IMR-90 (cell line): ENCODE results near the gene BCAS3. TPM values are rescaled to one million over a fixed set of nuclear protein-coding genes. Genes with fewer than 3 reads are reported as not detected.

ENCODE experiments used
- ATAC-seq: fragments of 200-7000 bp; cut with Tn5 transposase; 2 replicates; pipeline ENCODE4 v1.9.1; 2020; ENCODE audit warnings: low read depth, mild to moderate bottlenecking, moderate library complexity
- BruUV-seq: library from RNA; stranded (reverse); fragments of 400-500 nt; replicated peaks from 2 replicates; lab custom pipeline; 2021; lab: Mats Ljungman, UMichigan
- CTCF ChIA-PET: fragments of 300-600 bp; formaldehyde crosslinking; extraction: SDS; loops from one replicate; lab custom pipeline; 2021; ENCODE audit warnings: antibody characterized with exemption; lab: Yijun Ruan, JAX
- POLR2A ChIA-PET: fragments of 300-600 bp; sonication (Branson Sonifier 250); formaldehyde crosslinking; loops from one replicate; lab custom pipeline; 2022; ENCODE audit warnings: antibody characterized with exemption; ENCODE audit not compliant: unreplicated experiment; lab: Charles Lee
- DNase-seq: peaks from one replicate; pipeline ENCODE4 v3.0.0; 2013
- H2AFZ ChIP-seq: replicated peaks from 2 replicates; pipeline ENCODE3; 2013; ENCODE audit warnings: low read length, mild to moderate bottlenecking; ENCODE audit not compliant: poor library complexity
- H2AK5ac ChIP-seq: 2 replicates; pipeline ENCODE4 v1.6.1; 2013; ENCODE audit warnings: low read depth, low read length, inconsistent platforms
- H2AK9ac ChIP-seq: replicated peaks from 2 replicates; pipeline ENCODE3; 2013; ENCODE audit warnings: mild to moderate bottlenecking, low read depth, low read length, moderate library complexity; ENCODE audit not compliant: poor library complexity
- H2BK120ac ChIP-seq: 2 replicates; pipeline ENCODE4 v1.6.1; 2013; ENCODE audit warnings: low read depth, low read length, inconsistent platforms
- H2BK15ac ChIP-seq: 3 replicates; pipeline ENCODE4 v1.6.1; 2013; ENCODE audit warnings: low read depth, low read length, inconsistent platforms
- H2BK20ac ChIP-seq: 2 replicates; pipeline ENCODE4 v1.6.1; 2013; ENCODE audit warnings: low read depth, mild to moderate bottlenecking, inconsistent platforms, low read length, moderate library complexity
- H2BK5ac ChIP-seq: 2 replicates; pipeline ENCODE4 v1.6.1; 2013; ENCODE audit warnings: mild to moderate bottlenecking, low read depth, low read length, inconsistent platforms; ENCODE audit not compliant: poor library complexity, severe bottlenecking
- H3K14ac ChIP-seq: replicated peaks from 2 replicates; pipeline ENCODE4 v1.6.1; 2013; ENCODE audit warnings: low read depth, low read length, inconsistent platforms
- H3K18ac ChIP-seq: 2 replicates; pipeline ENCODE4 v1.6.1; 2013; ENCODE audit warnings: low read depth, low read length, control low read depth
- H3K23ac ChIP-seq: 2 replicates; pipeline ENCODE4 v1.6.1; 2013; ENCODE audit warnings: low read depth, low read length, inconsistent platforms
- H3K27ac ChIP-seq: 2 replicates; pipeline ENCODE4 v1.5.1; 2013; ENCODE audit warnings: mild to moderate bottlenecking, control low read depth, low read length; ENCODE audit not compliant: insufficient read depth
- H3K27me3 ChIP-seq: 2 replicates; pipeline ENCODE4 v1.6.1; 2013; ENCODE audit warnings: low read length; ENCODE audit not compliant: control insufficient read depth, insufficient read depth
- H3K36me3 ChIP-seq: 2 replicates; pipeline ENCODE4 v1.6.1; 2013; ENCODE audit warnings: low read length, mixed read lengths; ENCODE audit not compliant: control insufficient read depth, insufficient read depth
- H3K4ac ChIP-seq: 2 replicates; pipeline ENCODE4 v1.6.1; 2013; ENCODE audit warnings: low read depth, low read length, inconsistent platforms
- H3K4me1 ChIP-seq: 2 replicates; pipeline ENCODE4 v1.6.1; 2013; ENCODE audit warnings: low read length, mixed read lengths; ENCODE audit not compliant: control insufficient read depth, insufficient read depth
- H3K4me2 ChIP-seq: 2 replicates; pipeline ENCODE4 v1.6.1; 2013; ENCODE audit warnings: low read depth, mild to moderate bottlenecking, control low read depth, low read length, moderate library complexity
- H3K4me3 ChIP-seq: 2 replicates; pipeline ENCODE4 v1.5.1; 2013; ENCODE audit warnings: low read depth, mild to moderate bottlenecking, control low read depth, low read length, moderate library complexity; ENCODE audit not compliant: insufficient read depth
- H3K56ac ChIP-seq: 2 replicates; pipeline ENCODE4 v1.6.1; 2013; ENCODE audit warnings: low read length, inconsistent platforms; ENCODE audit not compliant: insufficient read depth; ENCODE audit errors: extremely low read depth
- H3K79me1 ChIP-seq, 2 experiments: 2 replicates each; pipeline ENCODE4 v1.6.1; 2013; ENCODE audit warnings: low read length in 2 of 2, inconsistent platforms in 1 of 2, low read depth in 1 of 2
- H3K9ac ChIP-seq: 2 replicates; pipeline ENCODE4 v1.6.1; 2013; ENCODE audit warnings: low read depth, low read length, control low read depth
- H3K9me1 ChIP-seq: 2 replicates; pipeline ENCODE4 v1.6.1; 2013; ENCODE audit warnings: low read length, inconsistent platforms; ENCODE audit not compliant: insufficient read depth
- H3K9me3 ChIP-seq: 2 replicates; pipeline ENCODE4 v1.6.1; 2013; ENCODE audit warnings: low read length; ENCODE audit not compliant: control insufficient read depth, insufficient read depth
- H4K20me1 ChIP-seq: 2 replicates; pipeline ENCODE4 v1.6.1; 2013; ENCODE audit warnings: low read length, inconsistent platforms; ENCODE audit not compliant: insufficient read depth
- H4K5ac ChIP-seq: 2 replicates; pipeline ENCODE4 v1.6.1; 2013; ENCODE audit warnings: mild to moderate bottlenecking, low read depth, low read length, control low read depth
- H4K8ac ChIP-seq, 2 experiments: 2 replicates each; pipeline ENCODE4 v1.6.1; 2013; ENCODE audit warnings: low read depth in 2 of 2, low read length in 2 of 2, control low read depth in 1 of 2, inconsistent platforms in 1 of 2
- H4K91ac ChIP-seq: 2 replicates; pipeline ENCODE4 v1.6.1; 2013; ENCODE audit warnings: low read depth, low read length, inconsistent platforms; ENCODE audit not compliant: insufficient read depth
- BHLHE40 ChIP-seq: fragments of 150-350 bp; IDR thresholded peaks from 2 replicates; pipeline ENCODE4 v1.6.1; 2016; ENCODE audit warnings: mild to moderate bottlenecking, low read depth, low read length
- CEBPB ChIP-seq: IDR thresholded peaks from 2 replicates; pipeline ENCODE4 v1.6.1; 2012; ENCODE audit warnings: low read depth, low read length, improper control_type of control experiment
- CHD1 ChIP-seq: IDR thresholded peaks from 2 replicates; pipeline ENCODE4 v1.6.1; 2012; ENCODE audit warnings: low read depth, low read length, improper control_type of control experiment
- CTCF ChIP-seq: conservative IDR thresholded peaks from 2 replicates; pipeline ENCODE4 v1.5.1; 2012; ENCODE audit warnings: mild to moderate bottlenecking, low read depth, low read length, improper control_type of control experiment
- ELK1 ChIP-seq: fragments of 150-350 bp; IDR thresholded peaks from 2 replicates; pipeline ENCODE4 v1.6.1; 2016; ENCODE audit warnings: low read depth, mild to moderate bottlenecking, low read length, moderate library complexity, borderline replicate concordance
- FOS ChIP-seq: fragments of 150-350 bp; IDR thresholded peaks from 2 replicates; pipeline ENCODE4 v1.6.1; 2016; ENCODE audit warnings: low read depth, low read length
- MAFK ChIP-seq: IDR thresholded peaks from 2 replicates; pipeline ENCODE4 v1.6.1; 2012; ENCODE audit warnings: low read depth, low read length, improper control_type of control experiment
- MAZ ChIP-seq: IDR thresholded peaks from 2 replicates; pipeline ENCODE4 v1.6.1; 2012; ENCODE audit warnings: low read depth, mild to moderate bottlenecking, low read length, improper control_type of control experiment, moderate library complexity, borderline replicate concordance
- MXI1 ChIP-seq: IDR thresholded peaks from 2 replicates; pipeline ENCODE4 v1.6.1; 2012; ENCODE audit warnings: low read depth, mild to moderate bottlenecking, low read length, moderate library complexity, borderline replicate concordance
- NFE2L2 ChIP-seq: fragments of 150-350 bp; IDR thresholded peaks from 2 replicates; pipeline ENCODE4 v1.6.1; 2016; ENCODE audit warnings: low read depth, mild to moderate bottlenecking, low read length
- POLR2A ChIP-seq: IDR thresholded peaks from 2 replicates; pipeline ENCODE4 v1.6.1; 2012; ENCODE audit warnings: mild to moderate bottlenecking, low read depth, low read length
- RAD21 ChIP-seq: IDR thresholded peaks from 2 replicates; pipeline ENCODE4 v1.6.1; 2012; ENCODE audit warnings: low read length, improper control_type of control experiment
- RCOR1 ChIP-seq: IDR thresholded peaks from 2 replicates; pipeline ENCODE4 v1.6.1; 2012; ENCODE audit warnings: mild to moderate bottlenecking, low read length, improper control_type of control experiment; ENCODE audit not compliant: insufficient replicate concordance
- RFX5 ChIP-seq: IDR thresholded peaks from 2 replicates; pipeline ENCODE4 v1.8.0; 2012; ENCODE audit warnings: low read depth, mild to moderate bottlenecking, low read length, moderate library complexity
- SMC3 ChIP-seq: fragments of 150-350 bp; IDR thresholded peaks from 2 replicates; pipeline ENCODE4 v1.6.1; 2016; ENCODE audit warnings: low read depth, mild to moderate bottlenecking, antibody characterized with exemption, low read length, moderate library complexity
- USF2 ChIP-seq: fragments of 150-350 bp; IDR thresholded peaks from 2 replicates; pipeline ENCODE4 v1.6.1; 2017; ENCODE audit warnings: mild to moderate bottlenecking, antibody characterized with exemption, low read length, low read depth
- WGBS, 2 experiments: methylation state at CpG; one replicate each; pipeline versions ENCODE4 v1.1.5 to v1.1.7; 2013; ENCODE audit warnings: missing lambda C conversion rate in 2 of 2; ENCODE audit not compliant: insufficient read length in 1 of 2; ENCODE audit errors: extremely low coverage in 2 of 2; 5-methylcytosine and 5-hydroxymethylcytosine counted together
- dilution Hi-C: fragments of 300-500 bp; cut with HindIII; formaldehyde crosslinking; loops from one replicate; pipeline ENCODE4 v1.14.3; 2018; ENCODE audit warnings: low sequenced_read_pairs; ENCODE audit not compliant: unreplicated experiment
- in situ Hi-C: fragments of 300-500 bp; cut with MboI; formaldehyde crosslinking; loops from 3 replicates; pipeline ENCODE4 v1.14.3; 2019; ENCODE audit warnings: low sequenced_read_pairs, inconsistent platforms, mixed read lengths
- intact Hi-C: fragments of 100-400 bp; cut with micrococcal nuclease; formaldehyde crosslinking; loops from 2 replicates; pipeline ENCODE4 v1.10.0; 2022
- polyA plus RNA-seq, 3 experiments: library from polyadenylated mRNA; depleted of rRNA; stranded (reverse); fragments of >200 nt; gene quantifications; 2 replicates each; pipeline ENCODE4 v1.2.3, GENCODE V29; 2012; ENCODE audit warnings: low replicate concordance in 1 of 3
- total RNA-seq: library from RNA; depleted of rRNA; stranded (reverse); fragments of >200 nt; gene quantifications from 2 replicates; pipeline ENCODE4 v1.2.3, GENCODE V29; 2012

BCAS3 gene
- total and polyA plus RNA-seq, 2 of the 4 experiments (the other 2 are of a cell fraction), result 6.3 to 27.1 TPM

- no peaks in the 10 kb centered on the region for H3K36me3 ChIP-seq
- DNase-seq (no peak), ATAC-seq (no peak)
- no TSS peak for BruUV-seq
- no peaks in the 10 kb centered on the region for H3K4me1 ChIP-seq
- no peak overlapping the region for H2BK5ac ChIP-seq
- no peak overlapping the region for H3K4ac ChIP-seq
- no peaks in the 10 kb centered on the region for H3K9me3 ChIP-seq
- H3K4me3 ChIP-seq, result no peak overlapping the region
- H3K4me2 ChIP-seq, result no peak overlapping the region
- dilution Hi-C loops (no loop called here), in situ Hi-C loops (no loop called here), intact Hi-C loops (no loop called here)
- H3K18ac ChIP-seq, result no peak overlapping the region
- H4K8ac ChIP-seq, result no peak overlapping the region
- no peak overlapping the region for H2AK5ac ChIP-seq
- H3K27ac ChIP-seq, result no peak overlapping the region
- POLR2A ChIA-PET, result no interaction called here
- H2BK15ac ChIP-seq, result no peak overlapping the region
- no peak overlapping the region for H3K56ac ChIP-seq
- CTCF ChIA-PET, result interaction anchor here (0.6 kb wide), 1 partner anchor 146 kb away, joined by 3 read pairs; no protein-coding TSS in a partner anchor
- no peaks in the 10 kb centered on the region for H3K79me1 ChIP-seq
- no peaks in the 10 kb centered on the region for H3K27me3 ChIP-seq
- no peak overlapping the region for H4K5ac ChIP-seq
- H2AFZ ChIP-seq, result no peak overlapping the region
- H4K91ac ChIP-seq, result no peak overlapping the region
- H3K14ac ChIP-seq, result no peak overlapping the region
- WGBS, 2 experiments, result no CpG with 5 or more reads among the region's 2 CpGs
- no peak overlapping the region for H2BK120ac ChIP-seq
- H2AK9ac ChIP-seq, result no peak overlapping the region
- H4K20me1 ChIP-seq, result no peaks in the 10 kb centered on the region
- TF ChIP-seq RCOR1, result no peak
- TF ChIP-seq MXI1, result no peak
- no peak for TF ChIP-seq ELK1
- TF ChIP-seq CHD1, result no peak
- TF ChIP-seq USF2, result no peak
- TF ChIP-seq POLR2A, result no peak
- no peak for TF ChIP-seq MAFK
- TF ChIP-seq FOS, result no peak
- no peak for TF ChIP-seq BHLHE40
- TF ChIP-seq RFX5, result no peak
- TF ChIP-seq RAD21, result no peak
- TF ChIP-seq MAZ, result no peak
- TF ChIP-seq NFE2L2, result no peak
- TF ChIP-seq SMC3, result no peak
- TF ChIP-seq CTCF, result no peak
- no peak for TF ChIP-seq CEBPB
- no peak overlapping the region for H3K23ac ChIP-seq
- no peak overlapping the region for H3K9ac ChIP-seq
- H3K9me1 ChIP-seq, result no peaks in the 10 kb centered on the region; the same call in 1 of the 2 replicates
- no peak overlapping the region for H2BK20ac ChIP-seq
Measured at GRCh38 chr17:61057257-61057656, 379.6 kb downstream of the BCAS3 start.
